ENCODE data around the gene CDC34. TPM values are rescaled to one million over a fixed set of nuclear protein-coding genes. Genes with fewer than 3 reads are reported as not detected.
A peak's percentile ranks its signal among the peaks of the same experiment; 100 is the strongest.

The CDC34 gene
- total RNA-seq, 1 experiment from 2014 or later = 56.4 TPM

DNA sequence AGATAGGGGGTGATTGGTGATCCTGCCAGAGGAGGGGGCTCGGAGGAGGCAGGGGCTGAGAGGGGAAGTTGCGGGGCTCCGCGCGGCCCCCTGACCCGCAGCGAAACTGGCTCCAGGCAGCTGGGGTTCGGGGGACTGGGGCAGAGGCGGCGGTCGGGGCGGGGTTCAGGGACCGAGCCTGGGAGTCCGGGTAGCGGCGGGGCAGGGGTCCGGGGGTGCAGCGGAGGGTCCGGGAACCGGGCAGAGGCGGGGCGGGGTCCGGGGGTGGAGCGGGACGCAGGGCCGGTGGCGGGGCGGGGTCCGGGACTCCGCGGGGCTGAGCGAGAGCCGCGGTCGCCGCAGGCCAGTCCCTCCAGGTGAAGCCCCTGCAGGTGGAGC is 34.1 kb upstream of the CDC34 start:
- no peak for DNase-seq (ENCODE audit: low read depth)

DNA sequence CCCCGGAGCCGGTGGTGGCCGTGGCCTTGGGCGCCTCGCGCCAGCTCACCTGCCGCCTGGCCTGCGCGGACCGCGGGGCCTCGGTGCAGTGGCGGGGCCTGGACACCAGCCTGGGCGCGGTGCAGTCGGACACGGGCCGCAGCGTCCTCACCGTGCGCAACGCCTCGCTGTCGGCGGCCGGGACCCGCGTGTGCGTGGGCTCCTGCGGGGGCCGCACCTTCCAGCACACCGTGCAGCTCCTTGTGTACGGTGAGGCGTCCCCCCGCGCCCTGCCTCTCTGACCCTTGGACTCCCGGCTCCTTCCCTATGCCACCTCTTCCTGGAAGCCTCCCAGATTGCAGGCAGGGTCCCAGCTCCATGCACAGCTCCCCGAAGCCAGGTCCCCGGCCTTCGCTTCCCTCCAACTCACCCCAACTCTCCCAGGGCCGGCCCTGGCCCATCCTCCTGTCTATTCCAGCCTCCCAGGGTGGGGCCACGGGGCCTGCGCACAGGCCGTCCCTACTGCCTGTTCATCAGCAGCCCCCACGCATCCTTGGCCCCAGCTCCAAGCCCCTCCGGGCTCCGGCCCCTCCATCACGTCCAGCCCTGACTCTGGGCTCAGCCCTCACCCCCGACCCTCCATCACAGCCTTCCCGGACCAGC is 33.6 kb upstream of the CDC34 start:
- DNase-seq (ENCODE audit: low read depth) = no peak

DNA sequence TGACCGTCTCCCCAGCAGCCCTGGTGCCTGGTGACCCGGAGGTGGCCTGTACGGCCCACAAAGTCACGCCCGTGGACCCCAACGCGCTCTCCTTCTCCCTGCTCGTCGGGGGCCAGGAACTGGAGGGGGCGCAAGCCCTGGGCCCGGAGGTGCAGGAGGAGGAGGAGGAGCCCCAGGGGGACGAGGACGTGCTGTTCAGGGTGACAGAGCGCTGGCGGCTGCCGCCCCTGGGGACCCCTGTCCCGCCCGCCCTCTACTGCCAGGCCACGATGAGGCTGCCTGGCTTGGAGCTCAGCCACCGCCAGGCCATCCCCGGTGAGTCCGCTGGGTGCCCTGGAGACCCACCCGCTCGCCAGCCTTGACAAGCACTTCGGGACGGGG is 33.1 kb upstream of the CDC34 start:
- no peak for DNase-seq (ENCODE audit: low read depth)

DNA sequence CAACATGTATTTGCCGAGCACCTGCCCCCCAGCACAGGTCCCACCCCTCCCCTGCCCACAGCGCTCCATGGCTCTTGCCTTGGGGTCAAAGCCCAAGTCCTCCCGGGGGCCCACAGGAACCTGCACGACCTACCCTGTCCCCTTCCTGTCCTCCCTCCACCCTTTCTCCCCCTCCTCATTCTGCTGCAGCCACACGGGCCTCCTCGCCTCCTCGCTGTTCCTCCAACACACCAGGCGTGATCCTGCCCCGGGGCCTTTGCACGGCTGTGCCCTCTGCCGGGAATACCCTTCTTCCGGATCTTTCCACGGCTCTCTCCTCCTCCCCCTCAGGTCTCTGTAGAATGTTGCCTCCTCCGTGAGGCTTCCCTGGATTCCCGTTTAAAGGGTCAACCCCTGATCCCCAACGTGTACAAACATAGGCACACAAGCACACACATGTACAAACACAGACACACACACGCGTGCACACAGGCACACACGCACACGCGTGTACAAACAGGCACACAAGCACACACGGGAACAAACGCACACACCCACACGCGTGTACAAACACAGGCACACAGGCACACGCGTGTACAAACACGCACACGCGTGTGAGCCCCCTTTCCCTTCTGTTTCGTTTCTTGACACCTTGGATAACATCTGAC is 32.5 kb upstream of the CDC34 start:
- no peak for DNase-seq (ENCODE audit: low read depth)

DNA sequence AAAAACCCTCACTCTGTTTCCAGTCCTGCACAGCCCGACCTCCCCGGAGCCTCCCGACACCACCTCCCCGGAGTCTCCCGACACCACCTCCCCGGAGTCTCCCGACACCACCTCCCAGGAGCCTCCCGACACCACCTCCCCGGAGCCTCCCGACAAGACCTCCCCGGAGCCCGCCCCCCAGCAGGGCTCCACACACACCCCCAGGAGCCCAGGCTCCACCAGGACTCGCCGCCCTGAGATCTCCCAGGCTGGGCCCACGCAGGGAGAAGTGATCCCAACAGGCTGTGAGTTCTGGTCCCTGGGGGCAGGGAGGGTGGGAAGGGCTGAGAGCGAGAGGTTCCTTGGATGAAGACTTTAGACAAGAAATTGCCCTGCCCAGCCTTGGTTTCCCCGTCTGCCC is 29.9 kb upstream of the CDC34 start:
- DNase-seq (ENCODE audit: low read depth) = no peak

DNA sequence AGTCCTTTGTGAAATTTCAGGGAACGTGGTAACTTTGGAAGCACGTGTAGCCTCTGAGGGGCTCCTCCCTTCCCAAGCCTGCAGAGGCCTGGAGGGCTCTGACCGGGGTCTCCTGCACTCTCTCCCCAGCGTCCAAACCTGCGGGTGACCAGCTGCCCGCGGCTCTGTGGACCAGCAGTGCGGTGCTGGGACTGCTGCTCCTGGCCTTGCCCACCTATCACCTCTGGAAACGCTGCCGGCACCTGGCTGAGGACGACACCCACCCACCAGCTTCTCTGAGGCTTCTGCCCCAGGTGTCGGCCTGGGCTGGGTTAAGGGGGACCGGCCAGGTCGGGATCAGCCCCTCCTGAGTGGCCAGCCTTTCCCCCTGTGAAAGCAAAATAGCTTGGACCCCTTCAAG is 26.9 kb upstream of the CDC34 start:
- no peak for DNase-seq (ENCODE audit: low read depth)

DNA sequence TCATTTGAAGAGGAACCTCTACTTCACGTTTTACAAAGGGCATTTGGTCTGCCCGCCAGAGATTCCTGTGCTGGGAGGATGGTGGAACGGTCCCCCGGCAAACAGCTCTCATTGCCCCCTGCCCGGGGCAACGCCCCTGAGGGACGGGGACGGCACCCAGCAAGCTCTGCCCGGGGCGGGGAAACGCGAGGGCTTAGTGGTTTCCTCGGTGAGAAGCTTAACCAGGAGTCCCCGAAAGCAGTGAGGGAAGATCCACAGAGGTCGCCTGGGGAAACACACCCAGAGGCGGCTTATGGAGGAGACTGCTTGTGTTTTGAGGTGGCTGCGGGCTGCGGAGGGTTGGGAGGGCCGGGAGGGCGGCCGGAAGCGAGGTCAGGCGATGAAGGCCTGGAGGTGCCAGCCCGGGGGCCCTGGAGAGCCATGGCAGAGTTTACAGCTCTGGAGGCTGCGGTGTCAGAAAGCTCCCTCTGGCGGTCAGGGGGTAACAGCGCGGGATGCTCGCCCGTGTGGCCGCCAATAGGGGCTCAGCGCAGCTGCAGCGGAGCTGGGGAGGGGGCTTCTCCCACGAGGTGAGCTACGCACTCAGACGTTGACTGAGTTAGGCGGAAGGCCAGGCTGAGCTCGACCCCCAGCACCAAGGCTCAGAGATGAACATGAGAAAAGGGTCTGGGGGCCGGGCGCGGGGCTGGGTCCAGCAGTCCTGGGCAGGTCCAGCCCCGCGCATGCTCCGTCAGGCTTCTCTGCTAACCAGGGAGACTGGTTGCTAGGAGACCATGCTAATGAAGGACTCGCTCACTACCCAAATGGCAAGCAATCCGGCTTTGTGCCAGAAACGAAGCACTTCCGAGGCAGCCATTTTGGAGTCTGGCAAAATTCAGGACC is 24.9 kb upstream of the CDC34 start:
- DNase-seq (ENCODE audit: low read depth) = peak; percentile 99

DNA sequence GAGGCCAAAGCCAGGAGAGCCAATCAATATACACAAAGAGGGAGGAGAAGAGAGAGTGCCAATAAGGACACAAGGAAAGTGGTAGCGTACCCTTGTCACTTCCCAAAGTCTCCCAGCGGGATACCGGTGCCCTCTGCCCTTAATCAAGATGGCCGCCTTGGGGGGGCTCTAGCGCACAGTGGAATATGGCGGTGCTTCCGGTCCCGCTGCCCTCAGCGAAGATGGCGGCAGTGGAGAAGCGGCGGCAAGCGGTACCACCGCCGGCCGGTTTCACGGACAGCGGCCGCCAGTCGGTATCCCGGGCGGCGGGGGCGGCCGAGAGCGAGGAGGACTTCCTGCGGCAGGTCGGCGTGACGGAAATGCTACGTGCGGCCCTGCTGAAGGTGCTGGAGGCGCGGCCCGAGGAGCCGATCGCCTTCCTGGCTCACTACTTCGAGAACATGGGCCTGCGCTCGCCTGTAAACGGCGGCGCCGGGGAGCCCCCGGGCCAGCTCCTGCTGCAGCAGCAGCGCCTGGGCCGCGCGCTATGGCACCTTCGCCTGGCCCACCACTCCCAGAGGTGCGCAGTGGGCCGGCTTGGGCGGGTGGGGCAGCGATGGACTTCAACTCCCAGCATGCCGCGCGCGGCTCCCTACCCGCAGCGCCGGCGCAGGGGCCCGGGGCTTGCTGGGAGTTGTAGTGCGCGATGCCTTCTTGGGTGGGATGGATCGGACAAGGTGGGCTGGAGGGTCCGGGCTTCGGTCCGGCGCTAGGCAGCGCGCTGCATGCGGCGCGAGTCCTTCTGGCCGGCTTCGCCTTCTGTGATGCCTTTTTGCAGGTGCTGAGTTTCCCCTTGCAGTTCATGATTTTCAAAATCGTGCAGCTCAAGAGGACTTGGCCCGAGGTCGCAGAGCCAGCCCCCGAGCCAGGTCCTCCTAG is 24.0 kb upstream of the CDC34 start, which contains the start of gene TPGS1:
TSS of gene TPGS1 (plus strand) at position 212 of the 918 bp plus-strand sequence. CDS start at position 222, 10 bp downstream.
- DNase-seq (ENCODE audit: low read depth) = peak; percentile 76

DNA sequence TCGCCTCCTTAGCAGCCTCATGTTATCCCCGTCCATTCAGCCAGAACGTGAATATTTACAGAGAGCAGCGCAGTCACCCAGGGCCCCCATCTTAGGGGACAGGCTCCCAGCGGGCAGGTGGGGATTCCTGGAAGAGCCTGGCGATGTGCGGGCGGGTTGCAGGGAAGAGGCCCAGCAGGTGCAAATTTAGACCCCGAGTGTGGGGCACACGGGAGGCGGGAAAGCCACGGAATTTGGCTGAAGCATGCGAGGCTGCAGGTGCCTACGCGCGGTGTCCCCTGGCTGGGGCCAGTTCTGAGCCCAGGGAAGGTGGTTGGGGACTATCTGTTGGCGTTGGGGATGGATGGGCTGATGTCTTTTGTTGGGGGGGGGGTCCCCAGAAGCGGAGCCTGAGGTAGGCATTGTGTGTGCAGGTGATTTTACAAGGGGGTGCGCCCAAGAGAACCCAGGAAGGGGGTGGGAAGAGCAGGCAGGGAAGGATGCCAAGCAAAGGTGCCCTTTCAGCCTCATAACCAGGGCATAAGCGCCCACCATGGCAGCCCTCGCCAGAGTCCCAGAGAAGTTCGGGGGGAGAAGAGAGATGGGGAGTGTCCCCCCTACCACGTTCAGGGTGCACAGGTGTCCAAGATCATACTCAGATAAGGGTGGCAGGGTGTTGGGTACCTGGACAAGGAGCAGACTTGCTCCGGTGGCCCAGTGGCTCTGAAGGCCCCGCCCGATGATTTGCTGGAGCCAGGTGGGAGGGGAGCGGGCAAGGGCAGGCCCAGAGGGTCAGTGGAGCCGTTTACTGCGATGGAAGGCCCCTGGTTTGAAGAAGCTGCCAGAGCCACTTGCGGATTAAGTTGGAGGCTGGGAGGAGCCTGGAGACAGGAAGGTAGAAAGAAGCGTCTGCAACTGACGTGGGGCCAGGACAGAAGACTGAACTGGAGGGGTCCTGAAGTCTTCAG is 23.1 kb upstream of the CDC34 start:
- DNase-seq (ENCODE audit: low read depth) = no peak

DNA sequence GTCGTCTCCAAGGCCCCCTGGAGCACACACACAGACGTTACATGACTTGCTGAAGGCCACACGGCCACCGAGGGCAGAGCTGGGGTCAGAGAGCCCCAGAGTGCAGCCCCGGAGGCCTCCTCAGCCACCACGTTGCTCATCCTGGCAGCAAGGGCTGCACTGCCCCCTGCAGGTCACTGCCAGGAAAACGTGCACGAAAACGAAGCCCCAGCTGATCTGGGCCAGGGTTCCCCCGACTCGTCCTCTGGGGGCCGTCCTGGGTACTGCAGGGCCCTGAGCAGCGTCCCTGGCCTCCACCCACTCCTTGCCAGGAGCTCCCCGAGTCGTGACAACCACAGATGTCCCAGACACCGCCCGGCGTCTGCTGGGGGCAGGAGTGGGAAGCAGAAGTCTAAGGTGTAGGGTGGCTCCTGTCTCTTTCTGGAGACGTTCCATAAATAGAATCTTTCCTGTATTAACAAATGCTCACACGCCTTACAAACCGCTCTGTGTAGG is 20.9 kb upstream of the CDC34 start:
- peak; percentile 71 for DNase-seq (ENCODE audit: low read depth)

DNA sequence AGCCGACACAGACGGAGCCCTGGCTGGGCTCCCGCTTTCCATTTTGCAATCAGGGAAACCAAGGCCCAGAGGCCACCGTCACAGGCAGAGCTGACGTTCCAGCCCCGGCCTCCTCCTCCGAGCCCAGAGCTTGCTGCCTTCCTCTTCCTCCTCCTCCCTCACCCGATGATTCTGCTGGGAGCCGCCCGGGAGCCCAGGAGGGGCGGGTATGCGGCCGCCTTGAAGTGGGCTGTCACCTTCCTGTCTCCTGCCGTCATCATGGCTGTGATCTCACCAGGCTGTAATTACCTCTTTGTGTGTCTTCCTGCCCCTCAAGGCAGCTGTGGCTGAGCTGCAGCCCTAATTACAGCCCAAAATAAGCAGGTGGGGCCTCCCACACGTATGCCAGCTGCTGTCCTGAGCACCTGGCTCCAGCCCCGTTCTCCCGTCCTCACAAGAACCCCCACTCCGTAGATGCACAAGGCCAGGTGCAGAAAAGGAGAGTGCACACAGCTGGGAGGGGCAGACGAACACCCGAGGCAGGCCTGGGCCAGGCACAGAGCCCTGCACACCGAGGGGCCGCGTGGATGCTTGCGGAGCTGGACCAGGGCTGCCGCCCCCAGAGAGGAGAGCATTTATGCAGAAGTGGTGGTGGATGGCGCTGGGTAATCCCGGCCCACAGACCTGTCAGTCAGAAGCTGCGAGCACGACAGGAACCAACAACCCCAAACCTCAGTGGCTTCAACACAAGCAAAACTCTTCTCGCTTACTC is 20.3 kb upstream of the CDC34 start:
- no peak for DNase-seq (ENCODE audit: low read depth)

DNA sequence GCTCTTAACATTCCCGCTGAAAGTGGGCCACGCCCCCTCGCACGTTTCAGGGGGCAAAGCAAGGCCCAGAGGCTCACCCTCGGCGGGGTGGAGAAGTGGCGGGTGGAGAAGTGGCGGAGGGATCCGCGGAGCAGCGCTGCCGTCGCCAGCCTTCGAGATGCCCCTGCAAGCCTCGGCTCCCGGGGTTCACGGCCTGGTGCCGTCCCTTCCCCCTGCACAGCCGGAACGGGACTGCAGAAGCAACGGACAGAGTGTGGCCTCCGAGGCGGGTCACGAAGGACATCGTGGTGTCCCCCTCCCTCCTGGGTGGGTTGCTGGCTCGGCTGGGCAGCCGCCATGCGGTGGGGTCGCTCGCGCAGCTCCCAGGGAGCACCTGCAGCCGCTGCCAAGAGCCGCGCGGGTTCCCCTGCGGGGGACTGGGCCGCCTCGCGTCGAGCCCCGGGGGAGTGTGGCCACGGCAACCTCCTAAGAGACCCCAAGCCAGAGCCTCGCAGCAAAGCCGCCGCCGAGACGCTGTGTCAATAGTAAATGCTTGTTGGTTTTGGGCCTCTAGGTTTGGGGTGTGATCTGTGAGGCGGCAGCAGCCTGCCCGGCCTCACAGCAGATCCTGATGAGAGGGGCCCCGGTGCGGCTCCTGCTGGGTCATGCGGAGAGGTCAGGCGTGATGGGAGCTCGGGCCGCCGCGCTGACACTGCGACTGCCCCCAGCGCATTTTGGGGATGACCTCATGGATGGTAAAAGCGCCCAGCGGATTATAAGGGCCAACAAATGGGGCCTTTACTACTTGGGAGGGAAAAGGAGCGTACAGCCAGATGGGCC is 18.8 kb upstream of the CDC34 start:
- DNase-seq (ENCODE audit: low read depth) = no peak

DNA sequence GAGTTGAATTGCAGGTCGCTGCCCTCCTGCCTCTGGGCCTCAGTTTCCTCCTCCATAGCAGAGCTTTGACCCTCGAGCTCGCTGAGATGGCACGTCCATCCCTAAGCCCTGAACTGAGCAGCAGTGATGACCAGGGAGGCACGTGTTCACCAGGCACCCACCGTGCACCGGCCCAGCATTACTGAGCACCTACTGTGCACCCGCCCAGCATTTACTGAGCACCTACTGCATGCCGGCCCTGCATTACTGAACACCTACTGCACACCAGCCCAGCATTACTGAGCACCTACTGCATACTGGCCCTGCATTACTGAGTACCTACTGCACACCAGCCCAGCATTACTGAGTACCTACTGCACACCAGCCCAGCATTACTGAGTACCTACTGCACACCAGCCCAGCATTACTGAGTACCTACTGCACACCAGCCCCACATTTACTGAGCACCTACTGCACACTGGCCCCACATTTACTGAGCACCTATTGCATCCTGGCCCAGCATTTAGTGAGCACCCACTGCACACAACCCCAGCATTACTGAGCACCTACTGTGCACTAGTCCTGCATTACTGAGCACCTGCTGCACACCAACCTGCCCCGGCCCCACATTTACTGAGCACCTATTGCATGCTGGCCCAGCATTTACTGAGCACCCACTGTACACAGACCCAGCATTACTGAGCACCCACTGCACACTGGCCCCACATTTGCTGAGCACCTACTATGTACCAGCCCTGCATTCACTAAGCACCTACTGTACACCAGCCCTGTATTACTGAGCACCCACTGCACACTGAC is 18.0 kb upstream of the CDC34 start:
- no peak for DNase-seq (ENCODE audit: low read depth)

DNA sequence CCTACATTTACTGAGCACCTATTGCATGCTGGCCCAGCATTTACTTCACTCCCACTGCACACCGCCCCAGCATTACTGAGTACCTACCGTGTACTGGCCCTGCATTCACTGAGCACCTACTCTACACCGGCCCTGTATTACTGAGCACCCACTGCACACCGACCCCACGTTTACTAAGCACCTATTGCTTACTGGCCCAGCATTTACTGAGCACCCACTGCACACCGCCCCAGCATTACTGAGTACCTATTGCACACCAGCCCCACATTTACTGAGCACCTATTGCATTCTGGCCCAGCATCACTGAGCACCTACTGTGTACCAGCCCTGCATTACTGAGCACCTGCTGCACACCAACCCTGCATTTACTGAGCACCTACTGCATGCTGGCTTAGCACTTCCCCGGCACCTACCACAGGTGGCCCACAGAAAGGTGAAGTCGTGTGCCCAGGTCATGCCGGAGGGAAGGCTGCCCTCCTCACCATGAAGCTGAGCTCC is 17.3 kb upstream of the CDC34 start:
- DNase-seq (ENCODE audit: low read depth) = no peak

DNA sequence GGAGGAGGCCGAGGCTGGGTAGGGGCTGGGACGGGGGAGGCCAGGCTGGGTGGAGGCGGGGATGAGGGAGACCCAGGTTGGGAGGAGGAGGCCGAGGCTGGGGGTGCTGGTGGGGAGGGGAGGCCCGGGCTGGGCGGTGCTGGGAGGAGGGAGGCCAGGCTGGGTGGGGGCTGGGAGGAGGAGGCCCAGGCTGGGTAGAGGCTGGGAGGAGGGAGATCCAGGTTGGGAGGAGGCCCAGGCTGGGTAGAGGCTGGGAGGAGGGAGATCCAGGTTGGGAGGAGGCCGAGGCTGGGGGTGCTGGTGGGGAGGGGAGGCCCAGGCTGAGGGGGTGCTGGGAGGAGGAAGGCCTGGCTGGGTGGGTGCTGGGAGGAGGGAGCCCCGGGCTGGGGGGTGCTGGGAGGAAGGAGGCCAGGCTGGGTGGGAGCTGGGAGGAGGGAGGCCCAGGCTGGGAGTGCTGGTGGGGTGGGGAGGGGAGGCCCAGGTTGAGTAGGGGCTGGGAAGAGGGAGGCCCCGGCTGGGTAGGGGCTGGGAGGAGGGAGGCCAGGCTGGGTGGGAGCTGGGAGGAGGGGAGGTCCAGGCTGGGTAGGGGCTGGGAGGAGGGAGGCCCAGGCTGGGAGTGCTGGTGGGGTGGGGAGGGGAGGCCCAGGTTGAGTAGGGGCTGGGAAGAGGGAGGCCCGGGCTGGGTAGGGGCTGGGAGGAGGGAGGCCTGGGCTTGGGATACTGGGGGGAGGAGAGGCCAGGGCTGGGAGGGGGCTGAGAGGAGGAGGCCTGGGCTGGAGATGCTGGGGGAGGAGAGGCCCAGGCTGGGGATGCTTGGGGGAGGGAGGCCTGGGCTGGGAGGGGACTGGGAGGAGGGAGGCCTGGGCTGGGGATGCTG is 13.6 kb upstream of the CDC34 start:
- no peak for DNase-seq (ENCODE audit: low read depth)

DNA sequence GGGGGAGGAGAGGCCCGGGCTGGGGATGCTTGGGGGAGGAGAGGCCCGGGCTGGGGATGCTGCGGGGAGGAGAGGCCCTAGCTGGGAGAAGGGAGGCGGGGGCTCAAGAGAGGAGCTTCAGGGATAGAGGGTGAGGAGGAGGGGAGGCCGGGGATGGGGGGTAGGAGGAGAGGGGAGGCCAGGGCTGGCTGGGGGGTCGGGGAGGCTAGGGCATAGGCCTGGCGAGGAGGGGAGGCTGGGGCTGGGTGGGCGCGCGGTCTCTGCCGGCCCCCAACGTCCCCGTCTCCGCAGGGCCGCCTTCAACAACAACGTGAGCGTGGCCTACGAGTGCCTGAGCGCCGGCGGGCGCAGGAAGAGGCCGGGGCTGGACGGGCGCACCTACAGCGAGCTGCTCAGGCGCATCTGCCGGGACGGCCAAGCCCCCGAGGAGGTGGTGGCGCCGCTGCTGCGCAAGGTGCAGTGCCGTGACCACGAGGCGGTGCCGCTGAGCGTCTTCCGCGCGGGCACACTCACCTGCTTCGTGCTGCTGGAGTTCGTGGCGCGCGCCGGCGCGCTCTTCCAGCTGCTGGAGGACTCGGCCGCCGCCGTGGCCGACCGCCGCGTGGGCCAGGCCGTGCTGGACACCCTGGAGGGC is 12.8 kb upstream of the CDC34 start:
- DNase-seq (ENCODE audit: low read depth) = no peak
